Activated CD4-positive, alpha-beta T cell treated with anti-CD3 and anti-CD28 coated beads, Interleukin-2, amount 10 ng/mL, durations not matched to agents 7 days and 5 days (primary cell): ENCODE data around the gene PDE7B. TPM values are rescaled to one million over a fixed set of nuclear protein-coding genes. Genes with fewer than 3 reads are reported as not detected.
"Not testable (repeated sequence)": the region's sequence is repeated elsewhere in the genome, so short reads cannot be mapped to it uniquely, and the experiment has no call there.

Experiments
- CTCF ChIA-PET: fragments of 350-600 bp; sonication (Branson Sonifier 250); formaldehyde crosslinking; loops from one replicate; lab custom pipeline; 2021; ENCODE audit warnings: antibody characterized with exemption; lab: Charles Lee
- POLR2A ChIA-PET: fragments of 350-600 bp; sonication (Branson Sonifier 250); formaldehyde crosslinking; loops from one replicate; lab custom pipeline; 2021; ENCODE audit warnings: antibody characterized with exemption; lab: Charles Lee
- DNase-seq: peaks from one replicate; pipeline ENCODE4 v3.0.0-alpha.2; 2020
- H3K27ac Mint-ChIP-seq: one replicate; pipeline ENCODE4 v1.8.0; 2021; ENCODE audit warnings: mild to moderate bottlenecking, moderate library complexity, mixed read lengths
- H3K27me3 Mint-ChIP-seq: one replicate; pipeline ENCODE4 v1.8.0; 2021; ENCODE audit warnings: mixed read lengths
- H3K36me3 Mint-ChIP-seq: one replicate; pipeline ENCODE4 v1.8.0; 2021; ENCODE audit warnings: low read depth, mixed read lengths
- H3K4me1 Mint-ChIP-seq: one replicate; pipeline ENCODE4 v1.8.0; 2021; ENCODE audit warnings: mixed read lengths
- H3K4me3 Mint-ChIP-seq: one replicate; pipeline ENCODE4 v1.8.0; 2021; ENCODE audit warnings: mild to moderate bottlenecking, moderate library complexity, mixed read lengths
- H3K9me3 Mint-ChIP-seq: one replicate; pipeline ENCODE4 v1.8.0; 2021; ENCODE audit warnings: mixed read lengths
- total RNA-seq, 2 experiments: library from RNA; stranded (reverse); gene quantifications; one replicate each; pipeline ENCODE4 v1.2.3, GENCODE V29; 2021

PDE7B gene
- total RNA-seq, 2 experiments from 2014 or later, result 0.57 to 1.2 TPM

DNA sequence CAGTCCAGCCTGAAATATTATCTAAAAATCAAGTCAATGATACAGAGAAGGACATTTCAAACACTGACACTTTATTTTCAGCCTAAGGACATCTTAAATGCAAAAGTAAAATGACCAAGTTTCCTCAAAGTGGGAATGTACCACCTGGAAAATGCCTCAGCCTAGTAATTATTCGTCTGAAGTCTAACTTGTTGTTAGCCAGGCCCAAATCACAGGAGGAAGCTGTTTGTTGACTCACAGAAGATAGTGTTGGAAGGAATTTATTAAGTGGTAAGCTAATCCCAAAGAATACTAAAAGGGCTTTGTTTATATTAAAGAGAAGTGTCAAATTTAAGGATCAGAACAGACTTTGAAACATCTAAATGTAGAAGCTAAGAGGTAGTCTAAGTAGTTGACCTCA, 2.5 kb downstream of the PDE7B start:
- H3K4me3 Mint-ChIP-seq, result no peak overlapping the region

DNA sequence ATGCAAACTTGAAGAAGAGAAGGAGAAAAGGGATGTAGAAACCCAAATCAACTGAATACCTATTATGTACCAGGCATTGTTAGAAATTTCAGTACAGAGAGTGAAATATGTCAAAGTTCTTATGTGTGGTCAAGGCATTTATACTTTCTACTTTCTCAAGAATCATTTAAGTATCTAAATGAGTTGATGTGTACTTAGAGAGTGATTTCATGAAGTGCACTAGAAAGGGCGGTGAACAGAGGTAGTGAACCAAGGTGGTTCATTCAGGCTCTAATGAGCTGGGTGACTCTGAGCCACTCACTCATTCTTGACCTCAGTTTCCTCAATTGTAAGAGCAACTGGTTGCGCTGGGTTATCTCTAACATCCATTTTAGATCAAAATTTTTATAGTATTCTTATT, 3.3 kb downstream of the PDE7B start:
- Mint-ChIP-seq H3K4me3 (no peak overlapping the region), H3K27me3 (no peaks in the 10 kb centered on the region), H3K4me1 (peaks cover 26% of the 10 kb centered on the region), H3K27ac (no peak overlapping the region), H3K9me3 (no peaks in the 10 kb centered on the region), H3K36me3 (peaks cover 2% of the 10 kb centered on the region)
- ChIA-PET CTCF (interaction anchor here (2.6 kb wide), 1 partner anchor 12 kb away, joined by 7 read pairs; no protein-coding TSS in a partner anchor), POLR2A (no interaction called here)
- DNase-seq, result no peak

More for the DNA sequence above, 2.5 kb downstream of the PDE7B start:
- Mint-ChIP-seq H3K36me3 (peaks cover 2% of the 10 kb centered on the region), H3K9me3 (no peaks in the 10 kb centered on the region), H3K27me3 (no peaks in the 10 kb centered on the region), H3K4me1 (peaks cover 26% of the 10 kb centered on the region), H3K27ac (no peak overlapping the region)
- CTCF ChIA-PET, result interaction anchor here (1.2 to 2.6 kb wide), 3 partner anchors 8 to 56 kb away, joined by 3 to 7 read pairs (median 3); no protein-coding TSS in a partner anchor
- POLR2A ChIA-PET, result no interaction called here
- no peak for DNase-seq

DNA sequence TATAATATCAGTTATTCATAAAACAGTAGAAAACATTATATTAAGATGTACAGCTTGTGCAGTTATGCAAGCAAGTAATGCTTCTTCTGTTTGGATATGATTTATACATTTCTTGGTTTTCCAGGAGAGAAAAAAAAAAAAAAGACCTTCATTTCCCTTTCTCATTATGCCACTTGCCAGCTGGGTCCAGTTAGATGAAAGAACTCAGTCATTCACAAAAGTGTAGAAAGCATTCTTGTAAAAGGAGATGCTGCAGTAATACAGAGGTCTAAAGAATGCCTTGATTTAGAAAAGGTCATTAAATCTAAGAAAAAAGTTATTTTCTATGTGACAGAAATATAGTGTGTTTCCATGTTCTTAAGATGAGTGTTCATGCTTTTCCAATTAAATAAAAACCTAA, 7.4 kb downstream of the PDE7B start:
- no peak overlapping the region for H3K4me3 Mint-ChIP-seq
- H3K27me3 Mint-ChIP-seq, result no peaks in the 10 kb centered on the region
- CTCF ChIA-PET, result no interaction called here
- no peaks in the 10 kb centered on the region for H3K9me3 Mint-ChIP-seq
- DNase-seq, result no peak
- H3K36me3 Mint-ChIP-seq, result peaks cover 2% of the 10 kb centered on the region
- peaks cover 5% of the 10 kb centered on the region for H3K4me1 Mint-ChIP-seq
- no peak overlapping the region for H3K27ac Mint-ChIP-seq
- POLR2A ChIA-PET, result no interaction called here

DNA sequence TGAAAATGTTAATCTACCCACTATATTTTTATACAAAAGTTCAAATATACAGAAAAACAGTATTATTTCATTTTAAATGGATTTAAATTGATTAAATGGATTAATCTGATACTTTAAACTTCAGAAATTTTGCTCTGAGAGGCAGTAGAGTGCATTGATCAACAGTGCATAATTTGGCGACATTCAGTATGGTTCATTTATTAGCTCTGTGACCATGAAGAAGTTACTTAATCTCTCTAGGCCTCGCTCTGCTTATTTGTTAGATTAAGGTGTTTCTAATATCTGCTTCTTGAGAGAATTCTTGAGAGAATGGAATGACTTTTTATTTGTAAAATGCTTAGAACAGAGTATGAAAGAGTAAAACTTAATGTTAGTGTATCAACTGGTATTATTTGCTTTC, 8.9 kb downstream of the PDE7B start:
- Mint-ChIP-seq H3K4me1 (no peaks in the 10 kb centered on the region), H3K9me3 (peaks cover 4% of the 10 kb centered on the region), H3K4me3 (no peak overlapping the region), H3K27me3 (no peaks in the 10 kb centered on the region), H3K27ac (no peak overlapping the region), H3K36me3 (peaks cover 3% of the 10 kb centered on the region)
- ChIA-PET CTCF (no interaction called here), POLR2A (no interaction called here)
- no peak for DNase-seq

GRCh38 chr6:135861189-135861588, 9.7 kb downstream of the PDE7B start:
- Mint-ChIP-seq H3K4me1 (no peaks in the 10 kb centered on the region), H3K27me3 (no peaks in the 10 kb centered on the region), H3K27ac (no peak overlapping the region), H3K36me3 (peaks cover 5% of the 10 kb centered on the region), H3K9me3 (peaks cover 5% of the 10 kb centered on the region), H3K4me3 (no peak overlapping the region)
- ChIA-PET POLR2A (no interaction called here), CTCF (no interaction called here)
- DNase-seq, result no peak

DNA sequence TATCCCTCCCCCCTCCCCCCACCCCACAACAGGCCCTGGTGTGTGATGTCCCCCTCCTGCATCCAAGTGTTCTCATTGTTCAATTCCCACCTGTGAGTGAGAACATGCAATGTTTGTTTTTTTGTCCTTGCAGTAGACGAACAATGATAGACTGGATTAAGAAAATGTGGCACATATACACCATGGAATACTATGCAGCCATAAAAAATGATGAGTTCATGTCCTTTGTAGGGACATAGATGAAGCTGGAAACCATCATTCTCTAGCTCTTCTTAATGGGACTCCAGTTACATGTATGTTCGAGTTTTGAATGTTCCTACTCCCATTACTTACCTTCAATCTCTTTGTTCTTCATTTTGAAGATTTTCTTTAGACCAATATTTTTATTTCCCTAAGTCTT, 13.4 kb downstream of the PDE7B start:
- H3K4me3 Mint-ChIP-seq, H3K27me3 Mint-ChIP-seq, H3K9me3 Mint-ChIP-seq, H3K27ac Mint-ChIP-seq, CTCF ChIA-PET, H3K4me1 Mint-ChIP-seq, DNase-seq, H3K36me3 Mint-ChIP-seq, POLR2A ChIA-PET: not testable (repeated sequence)

- Mint-ChIP-seq H3K4me3 (no peak overlapping the region), H3K27me3 (no peaks in the 10 kb centered on the region), H3K36me3 (peaks cover 5% of the 10 kb centered on the region), H3K27ac (no peak overlapping the region), H3K4me1 (peaks cover 5% of the 10 kb centered on the region), H3K9me3 (peaks cover 5% of the 10 kb centered on the region)
- no peak for DNase-seq
- POLR2A ChIA-PET, result no interaction called here
- CTCF ChIA-PET, result interaction anchor here (1.9 kb wide), 1 partner anchor 12 kb away, joined by 7 read pairs; no protein-coding TSS in a partner anchor
These were observed 15.1 kb downstream of the PDE7B start for GRCh38 chr6:135866445-135867123.

- H3K27me3 Mint-ChIP-seq, result no peaks in the 10 kb centered on the region
- H3K4me3 Mint-ChIP-seq, result no peak overlapping the region
- peaks cover 5% of the 10 kb centered on the region for H3K9me3 Mint-ChIP-seq
- POLR2A ChIA-PET, result no interaction called here
- DNase-seq, result no peak
- H3K4me1 Mint-ChIP-seq, result peaks cover 5% of the 10 kb centered on the region
- H3K36me3 Mint-ChIP-seq, result peaks cover 5% of the 10 kb centered on the region
- CTCF ChIA-PET, result interaction anchor here (0.6 to 1.9 kb wide), 3 partner anchors 13 to 1153 kb away, joined by 3 to 7 read pairs (median 5); no protein-coding TSS in a partner anchor
- H3K27ac Mint-ChIP-seq, result no peak overlapping the region
These were observed 15.8 kb downstream of the PDE7B start for GRCh38 chr6:135867332-135867731.

- H3K27me3 Mint-ChIP-seq, result no peaks in the 10 kb centered on the region
- peaks cover 5% of the 10 kb centered on the region for H3K9me3 Mint-ChIP-seq
- no peak overlapping the region for H3K27ac Mint-ChIP-seq
- H3K36me3 Mint-ChIP-seq, result peaks cover 5% of the 10 kb centered on the region
- POLR2A ChIA-PET, result no interaction called here
- no peak for DNase-seq
- CTCF ChIA-PET, result interaction anchor here (1.7 kb wide), 1 partner anchor 14 kb away, joined by 4 read pairs; no protein-coding TSS in a partner anchor
- peaks cover 5% of the 10 kb centered on the region for H3K4me1 Mint-ChIP-seq
- no peak overlapping the region for H3K4me3 Mint-ChIP-seq
These were observed 18.4 kb downstream of the PDE7B start for GRCh38 chr6:135869857-135870256.

GRCh38 chr6:135870722-135871121, 19.2 kb downstream of the PDE7B start:
- no peaks in the 10 kb centered on the region for H3K27me3 Mint-ChIP-seq
- H3K9me3 Mint-ChIP-seq, result no peaks in the 10 kb centered on the region
- peaks cover 7% of the 10 kb centered on the region for H3K4me1 Mint-ChIP-seq
- no peak for DNase-seq
- ChIA-PET POLR2A (no interaction called here), CTCF (interaction anchor here (1.7 kb wide), 1 partner anchor 13 kb away, joined by 4 read pairs; no protein-coding TSS in a partner anchor)
- no peak overlapping the region for H3K4me3 Mint-ChIP-seq
- no peaks in the 10 kb centered on the region for H3K36me3 Mint-ChIP-seq
- no peak overlapping the region for H3K27ac Mint-ChIP-seq

- H3K27me3 Mint-ChIP-seq, result no peaks in the 10 kb centered on the region
- H3K36me3 Mint-ChIP-seq, result no peaks in the 10 kb centered on the region
- peaks cover 13% of the 10 kb centered on the region for H3K4me1 Mint-ChIP-seq
- H3K27ac Mint-ChIP-seq, result no peak overlapping the region
- DNase-seq, result no peak
- ChIA-PET CTCF (interaction anchor here (1.7 kb wide), 1 partner anchor 12 kb away, joined by 4 read pairs; no protein-coding TSS in a partner anchor), POLR2A (no interaction called here)
- no peak overlapping the region for H3K4me3 Mint-ChIP-seq
- no peaks in the 10 kb centered on the region for H3K9me3 Mint-ChIP-seq
These were observed 19.8 kb downstream of the PDE7B start for GRCh38 chr6:135871296-135871695.

DNA sequence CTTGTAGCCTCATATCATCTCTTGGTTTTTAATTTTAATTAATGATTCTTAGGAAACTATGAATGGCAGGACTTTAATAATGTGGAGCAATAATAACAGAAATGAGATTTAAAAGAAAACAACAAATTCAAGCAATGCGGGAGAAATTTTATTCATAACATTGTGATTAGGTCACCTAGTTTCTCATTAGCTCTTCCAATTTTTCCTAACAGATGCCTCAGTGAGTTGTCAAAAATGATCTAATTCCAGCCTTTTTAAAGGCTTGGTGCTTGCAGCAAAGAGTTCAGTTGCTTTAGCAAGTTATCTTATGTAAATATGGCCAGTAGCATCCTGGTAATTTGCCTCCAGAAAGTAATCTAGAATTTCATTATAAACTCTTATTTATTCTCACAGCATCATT, 20.4 kb downstream of the PDE7B start:
- Mint-ChIP-seq H3K9me3 (no peaks in the 10 kb centered on the region), H3K4me3 (no peak overlapping the region), H3K36me3 (no peaks in the 10 kb centered on the region), H3K4me1 (peaks cover 14% of the 10 kb centered on the region), H3K27me3 (no peaks in the 10 kb centered on the region), H3K27ac (no peak overlapping the region)
- CTCF ChIA-PET, result no interaction called here
- POLR2A ChIA-PET, result no interaction called here
- no peak for DNase-seq

DNA sequence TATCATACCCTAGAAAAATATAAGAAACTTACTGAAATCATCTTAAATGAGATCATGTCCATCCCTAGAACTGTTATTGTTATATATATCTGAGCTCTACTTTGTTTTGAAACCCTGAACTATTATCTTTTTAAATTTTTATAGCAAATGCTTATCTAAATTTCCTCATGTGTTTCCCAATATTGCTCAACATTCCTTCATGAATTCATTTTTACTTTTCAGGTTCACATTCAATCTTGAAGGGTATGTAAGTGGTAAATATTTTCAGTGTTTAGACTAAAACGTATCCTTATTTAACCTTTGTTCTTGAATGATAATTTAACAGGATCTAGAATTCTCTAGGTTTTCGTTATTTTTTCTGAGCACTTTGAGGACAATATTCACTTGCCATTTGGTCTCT, 23.9 kb downstream of the PDE7B start:
- Mint-ChIP-seq H3K36me3 (no peaks in the 10 kb centered on the region), H3K4me3 (no peak overlapping the region), H3K27ac (no peak overlapping the region), H3K4me1 (peaks cover 31% of the 10 kb centered on the region), H3K27me3 (no peaks in the 10 kb centered on the region), H3K9me3 (no peaks in the 10 kb centered on the region)
- ChIA-PET POLR2A (no interaction called here), CTCF (interaction anchor here (1.1 kb wide), 1 partner anchor 19 kb away, joined by 3 read pairs; no protein-coding TSS in a partner anchor)
- DNase-seq, result no peak
